HG03066 (cell line): Measurements from ENCODE around the gene LHFPL3.
"Not testable (repeated sequence)": the region's sequence is repeated elsewhere in the genome, so short reads cannot be mapped to it uniquely, and the experiment has no call there.

Experiments used
- ATAC-seq: cut with Tn5 transposase; IDR thresholded peaks from one replicate; pipeline ENCODE4 v1.9.1; 2021; ENCODE audit warnings: low read depth; ENCODE audit not compliant: unreplicated experiment

The LHFPL3 gene

DNA sequence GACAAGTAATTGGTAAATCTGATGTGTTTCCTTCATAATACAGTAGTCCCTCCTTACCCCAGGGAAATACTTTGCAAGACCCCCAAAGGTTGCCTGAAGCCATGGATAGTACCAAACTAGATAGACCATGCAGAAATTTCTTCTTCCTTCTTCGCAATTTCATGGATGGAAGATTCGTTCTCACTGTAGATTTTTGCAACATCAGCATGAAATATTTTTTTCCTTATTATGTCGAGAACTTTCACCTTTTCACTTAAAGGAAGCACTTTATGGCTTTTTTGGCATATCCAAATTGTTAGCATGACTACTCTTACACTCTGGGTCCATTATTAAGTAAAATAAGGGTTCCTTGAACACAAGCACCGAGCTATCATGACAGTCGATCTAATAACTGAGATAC is 333.2 kb downstream of the LHFPL3 start:
- no peak for ATAC-seq

DNA sequence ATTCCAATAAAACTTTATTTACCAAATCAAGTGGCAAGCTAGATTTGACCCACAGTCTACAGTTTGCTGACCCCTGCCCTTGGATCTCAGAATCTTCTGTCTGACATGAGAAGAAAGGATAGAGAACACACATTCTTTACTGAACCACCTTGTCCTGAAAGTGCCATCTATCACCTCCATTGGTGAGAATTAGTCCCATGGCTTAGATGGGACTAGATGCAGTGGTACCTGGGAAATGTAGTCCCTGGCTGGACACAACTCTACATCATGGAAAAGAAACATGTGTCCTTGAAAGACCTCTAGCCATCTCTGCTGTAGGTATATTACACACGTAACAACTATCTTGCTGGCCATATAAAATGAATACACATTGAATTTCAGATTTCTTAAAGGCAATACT is 336.2 kb downstream of the LHFPL3 start:
- no peak for ATAC-seq

DNA sequence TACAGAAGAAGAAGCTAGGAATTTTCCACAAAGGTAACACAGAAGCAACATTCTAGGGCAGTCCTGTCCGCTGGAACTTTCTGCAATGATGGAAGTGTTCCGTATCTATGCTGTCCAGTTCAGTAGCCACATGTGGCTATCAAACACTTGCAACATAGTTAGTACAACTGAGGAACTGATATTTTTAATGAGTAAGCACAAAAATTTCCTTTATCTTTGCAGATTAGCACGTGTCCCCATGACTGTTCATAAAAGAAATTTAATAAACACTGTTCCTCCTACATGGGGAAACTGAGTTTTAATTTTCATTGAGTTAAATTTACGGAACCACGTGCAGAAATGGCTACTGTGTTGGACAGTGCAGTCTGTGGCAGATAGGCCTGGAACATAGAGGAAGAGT is 349.2 kb downstream of the LHFPL3 start:
- ATAC-seq: no peak

DNA sequence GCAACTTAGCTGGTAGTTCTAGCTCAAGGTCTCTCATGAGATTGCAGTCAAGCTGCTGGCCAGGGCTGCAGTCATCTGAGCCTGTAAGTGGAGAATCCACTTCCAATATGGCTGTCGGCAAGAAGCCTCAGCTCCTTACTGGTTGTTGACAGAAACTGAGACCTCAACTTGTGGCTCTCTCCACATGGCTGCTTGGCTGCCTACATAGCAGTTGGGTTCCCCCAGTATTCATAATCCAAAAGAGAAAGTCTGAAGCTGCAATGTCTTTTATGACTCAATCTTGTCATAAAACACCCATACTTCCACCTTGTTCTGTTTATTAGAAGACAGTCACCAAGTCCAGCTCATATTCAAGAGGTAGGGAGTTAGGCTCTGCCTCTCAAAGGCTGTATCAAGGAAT is 350.7 kb downstream of the LHFPL3 start:
- no peak for ATAC-seq

DNA sequence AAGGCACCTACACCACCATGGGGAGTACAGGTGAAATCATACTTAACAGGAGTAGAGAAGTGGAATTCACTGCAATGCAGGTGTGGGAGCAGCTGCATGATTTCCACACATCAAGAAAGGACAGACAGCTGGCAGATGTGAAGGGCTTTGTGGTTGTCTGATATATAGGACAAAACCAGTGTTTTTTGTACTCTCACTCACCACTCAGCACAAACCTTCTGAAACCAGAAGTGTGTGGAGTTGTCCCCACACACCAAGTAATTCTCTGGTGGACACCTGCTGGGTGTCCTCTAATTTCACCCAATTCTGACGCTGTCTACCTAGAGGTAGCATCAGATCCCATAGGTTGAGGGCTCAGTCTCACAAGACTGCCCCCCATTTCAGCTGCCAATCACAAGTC is 357.9 kb downstream of the LHFPL3 start:
- ATAC-seq: no peak

DNA sequence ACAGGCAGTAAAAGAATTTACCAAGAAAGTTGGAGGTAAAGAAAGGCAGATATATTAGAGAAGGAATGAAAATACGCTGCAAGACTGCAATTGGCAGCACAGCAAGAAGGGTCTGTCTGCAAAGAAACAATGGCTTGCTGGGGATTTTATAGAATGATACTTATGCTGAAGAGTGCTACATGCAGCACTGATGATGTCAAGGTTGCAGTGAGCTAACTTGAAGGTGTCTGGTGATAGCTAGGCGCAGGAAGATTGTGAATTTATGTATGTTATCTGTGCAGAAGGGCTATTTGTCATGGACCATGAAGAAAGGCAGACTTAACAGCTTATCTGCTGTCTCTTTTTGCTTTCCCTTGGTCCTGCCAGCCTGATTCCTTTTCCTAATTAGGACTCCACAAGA is 366.3 kb downstream of the LHFPL3 start:
- no peak for ATAC-seq

DNA sequence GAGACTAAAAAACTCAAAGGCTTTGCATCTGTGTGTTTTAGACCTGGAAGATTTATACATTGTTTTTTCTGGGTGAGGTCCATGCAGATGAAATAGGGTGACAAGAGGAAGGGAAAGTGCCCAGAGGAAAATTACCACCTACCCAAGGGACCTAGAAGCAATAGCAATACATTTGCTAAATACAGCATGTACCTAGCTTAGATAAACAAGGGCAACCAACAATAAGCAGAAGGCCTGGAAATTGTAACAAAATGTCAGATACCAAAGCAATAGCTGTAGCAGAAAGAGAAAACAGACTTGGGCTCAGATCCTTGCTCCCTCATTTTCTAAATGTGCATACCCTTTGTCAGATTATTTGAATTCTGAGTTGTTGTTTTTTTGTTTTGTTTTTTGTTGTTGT is 367.2 kb downstream of the LHFPL3 start:
- no peak for ATAC-seq

DNA sequence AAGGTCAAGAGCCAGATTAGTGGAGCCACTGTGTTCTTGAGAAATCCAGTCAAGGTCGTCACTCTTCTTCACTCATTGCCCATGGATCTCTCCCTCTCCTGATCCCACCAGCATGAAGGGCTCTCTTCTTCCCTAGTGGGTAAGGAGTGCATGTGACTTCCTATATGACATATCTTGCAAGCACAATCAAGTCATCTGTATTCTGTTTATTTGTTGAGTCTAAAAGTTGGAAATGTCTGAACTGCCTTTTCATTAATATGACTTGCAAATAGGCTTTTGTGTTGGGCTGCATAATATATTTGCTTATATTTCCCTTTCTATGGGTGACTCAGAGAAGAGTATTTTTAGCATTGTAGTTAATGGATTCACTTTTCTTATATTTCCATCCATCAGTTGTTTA is 371.9 kb downstream of the LHFPL3 start:
- ATAC-seq: no peak

DNA sequence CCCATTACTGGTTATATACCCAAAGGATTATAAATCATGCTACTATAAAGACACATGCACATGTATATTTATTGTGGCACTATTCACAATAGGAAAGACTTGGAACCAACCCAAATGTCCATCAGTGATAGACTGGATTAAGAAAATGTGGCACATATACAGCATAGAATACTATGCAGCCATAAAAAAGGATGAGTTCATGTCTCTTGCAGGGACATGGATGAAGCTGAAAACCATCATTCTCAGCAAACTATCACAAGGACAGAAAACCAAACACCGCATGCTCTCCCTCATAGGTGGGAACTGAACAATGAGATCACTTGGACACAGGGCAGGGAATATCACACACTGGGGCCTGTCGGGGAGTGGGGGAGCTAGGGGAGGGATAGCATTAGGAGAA is 392.6 kb downstream of the LHFPL3 start:
- ATAC-seq: not testable (repeated sequence)

DNA sequence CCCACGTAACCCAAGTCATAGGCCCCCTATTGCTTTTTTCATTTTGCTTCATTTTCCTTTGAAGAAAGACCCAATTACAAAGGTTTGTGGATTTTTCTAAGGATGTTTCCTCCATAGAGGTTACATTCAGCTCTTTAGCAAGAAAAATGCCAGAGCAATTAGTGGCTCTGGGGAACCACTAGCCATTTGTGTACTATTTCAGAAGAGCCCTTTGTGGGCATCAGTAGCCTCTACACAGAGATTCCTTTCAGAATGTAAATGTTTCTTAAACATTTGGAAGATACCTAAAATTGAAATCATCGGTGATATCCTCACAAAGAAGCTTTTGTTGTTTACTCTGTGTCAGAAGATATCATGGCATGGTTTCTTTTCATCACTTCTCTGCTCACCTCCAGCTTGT is 394.6 kb downstream of the LHFPL3 start:
- ATAC-seq: no peak

DNA sequence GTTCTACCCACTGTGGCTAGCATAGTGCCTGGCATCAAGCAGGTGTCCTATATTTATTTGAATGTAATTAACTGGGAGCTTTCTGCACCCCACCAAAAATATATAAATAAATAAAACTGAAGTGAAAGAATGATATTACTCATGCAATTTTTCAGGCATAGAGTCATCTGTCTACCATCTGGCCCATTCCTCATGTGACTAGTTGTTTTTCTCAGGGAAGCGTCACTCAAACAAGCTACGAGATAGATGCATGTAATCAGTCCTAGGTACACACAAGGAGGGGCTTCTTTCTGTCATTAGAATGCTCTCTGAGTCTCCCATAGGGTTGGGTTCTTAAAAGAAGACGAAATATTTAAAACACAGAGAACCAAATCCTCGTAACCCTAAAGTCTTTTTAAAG is 430.1 kb downstream of the LHFPL3 start:
- no peak for ATAC-seq

DNA sequence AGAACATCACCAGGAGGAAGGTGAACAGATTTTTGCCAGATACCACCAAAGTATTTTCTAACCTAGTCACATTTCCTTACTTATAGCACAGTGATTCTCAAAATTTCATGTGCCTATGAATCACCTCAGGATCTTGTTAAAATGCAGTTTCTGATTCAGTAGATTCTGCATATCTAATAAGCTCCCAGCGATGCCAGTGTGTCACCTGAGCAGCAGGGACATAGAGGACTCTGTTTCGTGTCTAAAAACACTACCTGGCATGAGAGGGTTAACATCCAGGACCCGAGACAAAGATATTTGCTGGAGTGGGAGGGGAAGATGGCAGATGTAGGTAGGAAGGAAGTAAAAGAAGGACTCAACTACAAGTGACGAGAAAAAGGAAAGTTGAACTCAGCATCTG is 433.5 kb downstream of the LHFPL3 start:
- ATAC-seq: no peak

DNA sequence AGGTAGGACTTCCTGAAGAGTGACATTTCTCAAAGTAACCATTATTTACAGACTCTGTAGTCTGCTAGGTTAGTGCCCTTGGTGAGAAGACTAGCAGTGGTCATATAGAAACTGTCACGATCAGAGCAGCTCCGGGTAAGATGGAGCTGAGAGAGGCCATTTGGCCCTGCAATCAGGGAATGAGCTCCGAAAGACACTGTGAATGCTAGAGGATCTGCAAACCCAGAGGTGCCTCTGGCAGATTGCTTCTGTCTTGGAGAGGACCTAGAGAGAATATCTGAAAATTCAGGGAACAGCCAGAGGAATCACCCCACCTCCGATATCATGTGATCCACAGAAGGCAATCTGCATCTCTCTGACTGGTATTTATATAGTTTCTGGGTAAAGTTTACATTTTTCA is 438.7 kb downstream of the LHFPL3 start:
- ATAC-seq: no peak

DNA sequence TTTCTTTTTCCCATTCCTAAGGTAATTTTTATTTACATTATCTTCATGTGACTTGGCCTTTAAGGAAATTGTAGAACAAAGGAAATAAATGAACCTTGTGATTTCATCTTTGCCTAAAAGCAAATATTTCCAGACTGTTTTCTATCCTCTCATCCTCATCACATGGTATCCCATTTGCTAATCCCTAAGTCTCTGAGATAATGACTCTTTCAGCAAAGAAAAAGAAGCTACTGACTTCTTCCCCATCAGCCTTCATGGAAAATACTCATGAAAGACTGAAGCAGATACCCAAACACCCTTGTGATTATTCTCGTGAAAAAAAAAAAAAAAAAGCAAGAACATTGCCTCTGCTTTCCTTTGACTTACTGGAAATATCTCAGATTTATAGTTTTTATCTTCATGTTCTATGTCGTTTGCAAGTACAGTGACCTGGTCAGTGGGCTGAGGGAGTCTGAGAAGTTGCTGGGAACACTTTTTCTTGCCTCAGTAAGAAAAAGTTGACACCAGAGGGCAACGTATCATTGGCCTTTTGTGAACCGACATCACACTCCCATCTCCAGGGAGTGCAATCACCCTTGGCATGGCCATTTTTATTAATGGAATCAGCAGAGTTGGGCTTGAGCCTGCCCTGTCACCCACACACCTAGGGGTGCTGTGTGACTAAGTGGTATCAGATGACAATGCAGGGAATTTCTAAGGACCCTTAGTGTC is 439.6 kb downstream of the LHFPL3 start:
- ATAC-seq: no peak

DNA sequence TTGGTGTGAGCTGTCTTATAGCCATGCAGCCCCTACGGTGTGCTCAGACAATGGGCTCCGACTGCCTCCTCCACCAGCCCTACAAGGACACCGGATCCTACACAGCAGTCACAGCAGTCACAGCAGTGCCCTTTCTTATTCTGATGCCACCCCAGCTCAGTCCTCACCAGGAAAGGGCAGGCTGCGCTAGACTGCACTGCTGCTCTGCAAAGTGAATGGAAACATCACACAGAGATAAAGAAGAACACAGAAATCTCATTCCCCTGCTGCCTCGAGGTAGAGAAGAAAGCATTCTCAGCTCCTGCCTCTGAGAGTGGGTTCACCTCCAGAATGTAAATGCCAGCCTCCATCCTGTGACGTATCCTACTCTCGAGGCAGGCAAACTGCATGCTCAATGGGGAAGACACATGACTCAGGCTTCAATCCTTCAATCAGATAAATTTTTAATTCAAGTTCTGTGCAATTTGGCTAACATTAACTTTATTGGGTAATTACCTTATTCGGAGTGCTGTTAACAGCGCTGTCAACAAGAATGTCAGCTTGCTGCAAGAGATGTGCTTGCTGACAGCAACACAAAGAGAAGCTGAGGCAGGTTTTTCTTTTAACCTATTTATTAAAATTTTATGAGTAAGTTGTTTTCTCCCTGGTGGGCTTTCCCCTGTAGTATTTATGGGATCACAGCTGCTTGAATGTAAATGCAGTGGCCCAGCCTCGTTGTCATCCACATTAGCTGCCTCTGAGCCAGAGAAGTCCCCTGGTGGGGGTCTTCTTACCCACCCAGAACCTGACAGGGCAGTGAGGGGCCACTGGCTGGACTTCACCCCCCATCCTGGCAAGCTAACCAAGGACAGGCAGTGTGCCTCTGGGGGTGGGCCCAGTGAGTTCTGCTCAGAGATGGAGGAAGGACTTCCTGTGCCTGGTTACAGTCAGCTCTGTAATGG is 444.3 kb downstream of the LHFPL3 start:
- no peak for ATAC-seq

DNA sequence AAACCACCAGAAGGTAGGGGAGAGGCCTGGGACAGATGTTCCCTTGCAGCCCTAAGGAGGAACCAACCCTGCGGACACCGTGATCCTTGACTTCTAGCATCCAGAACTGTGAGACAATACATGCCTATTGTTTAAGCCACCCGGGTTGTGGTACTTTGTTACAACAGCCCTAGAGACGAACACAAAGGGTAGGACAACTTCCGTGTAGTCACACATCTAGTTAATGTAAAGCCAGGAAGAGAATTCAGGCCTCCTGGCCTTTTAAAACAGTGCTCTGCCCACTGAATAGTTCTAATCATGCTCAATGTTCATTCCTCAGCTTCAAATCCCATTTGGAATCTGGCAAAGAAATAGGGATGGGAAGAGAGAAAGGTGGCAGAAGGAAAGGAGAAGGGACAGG is 445.4 kb downstream of the LHFPL3 start:
- no peak for ATAC-seq

DNA sequence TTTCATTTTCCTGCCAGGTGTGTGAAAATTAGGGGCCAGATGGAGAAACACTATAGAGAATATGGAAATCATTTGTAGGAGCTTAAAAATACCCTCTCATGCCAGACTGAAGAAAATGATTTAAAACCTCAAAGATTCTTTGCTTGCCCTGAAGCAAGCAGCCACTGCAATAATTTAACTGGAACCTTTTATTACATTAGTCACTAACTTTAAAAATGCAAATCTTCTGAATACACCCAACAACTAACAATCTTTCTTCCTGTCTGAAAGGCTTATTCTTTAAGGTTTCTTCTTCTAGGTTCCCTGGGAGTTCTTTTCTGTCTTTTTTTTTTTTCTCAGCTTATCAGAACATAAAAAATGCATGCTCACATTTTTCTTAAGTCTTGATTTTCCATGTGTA is 447.1 kb downstream of the LHFPL3 start:
- ATAC-seq: no peak

DNA sequence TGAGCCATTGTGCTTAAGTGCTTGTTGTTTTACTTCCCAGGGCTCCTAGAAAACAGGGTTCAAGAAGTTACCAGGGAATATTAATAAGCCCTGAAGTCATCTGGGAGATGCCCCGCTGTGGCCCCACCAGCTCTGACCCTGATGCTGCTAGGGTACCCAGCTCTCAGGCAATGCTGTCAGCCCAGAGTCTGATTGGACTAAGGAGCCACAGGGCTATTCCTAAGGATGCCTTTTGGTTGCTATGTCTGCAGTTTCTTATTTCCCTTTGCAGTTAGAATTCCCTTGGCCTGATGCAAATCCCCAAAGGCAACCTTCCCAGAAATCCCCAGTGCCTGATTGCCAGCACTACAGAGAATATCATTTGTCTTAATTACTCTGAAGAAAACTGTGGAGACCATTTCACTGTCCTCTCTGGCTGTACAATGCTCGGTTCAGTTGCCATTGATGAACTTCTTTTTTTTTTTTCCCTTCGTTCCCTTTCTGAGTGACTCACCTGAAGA is 448.9 kb downstream of the LHFPL3 start:
- no peak for ATAC-seq

DNA sequence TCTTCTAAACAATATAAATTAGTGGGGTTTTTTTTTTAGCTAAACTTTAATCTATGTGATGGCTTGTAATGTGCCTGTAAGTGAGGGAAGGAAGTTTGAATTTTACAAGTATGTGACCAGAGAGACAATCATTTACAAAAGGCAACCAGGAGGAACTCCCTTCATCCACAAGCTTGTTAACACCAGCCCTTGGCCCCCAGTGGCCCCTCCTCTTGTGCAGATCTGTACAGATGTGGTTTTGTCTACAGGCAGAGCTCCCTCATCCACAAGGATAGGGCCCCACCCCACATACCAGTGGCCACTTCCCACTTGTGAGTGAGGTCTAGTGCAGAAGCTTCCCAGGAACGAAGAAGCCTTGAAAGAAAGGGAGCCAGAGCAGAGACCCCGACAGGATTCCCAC is 451.5 kb downstream of the LHFPL3 start:
- ATAC-seq: no peak

DNA sequence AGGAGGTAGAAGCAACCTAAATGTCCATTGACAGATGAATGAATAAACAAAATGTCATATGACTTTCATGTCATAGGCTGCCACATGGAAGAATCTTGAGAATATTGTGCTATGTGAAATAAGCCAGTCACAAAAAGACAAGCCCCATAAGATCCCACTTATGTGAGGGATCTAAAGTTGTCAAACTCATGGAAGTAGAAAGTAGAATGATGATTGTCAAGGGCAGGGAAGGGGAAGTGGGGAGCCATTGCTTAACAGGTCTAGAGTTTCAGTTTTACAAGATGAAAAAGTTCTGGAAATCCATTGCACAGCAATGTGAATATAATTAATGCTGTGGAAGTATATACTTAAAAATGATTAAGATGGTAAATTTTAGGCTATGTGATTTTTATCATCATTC is 456.3 kb downstream of the LHFPL3 start:
- no peak for ATAC-seq

DNA sequence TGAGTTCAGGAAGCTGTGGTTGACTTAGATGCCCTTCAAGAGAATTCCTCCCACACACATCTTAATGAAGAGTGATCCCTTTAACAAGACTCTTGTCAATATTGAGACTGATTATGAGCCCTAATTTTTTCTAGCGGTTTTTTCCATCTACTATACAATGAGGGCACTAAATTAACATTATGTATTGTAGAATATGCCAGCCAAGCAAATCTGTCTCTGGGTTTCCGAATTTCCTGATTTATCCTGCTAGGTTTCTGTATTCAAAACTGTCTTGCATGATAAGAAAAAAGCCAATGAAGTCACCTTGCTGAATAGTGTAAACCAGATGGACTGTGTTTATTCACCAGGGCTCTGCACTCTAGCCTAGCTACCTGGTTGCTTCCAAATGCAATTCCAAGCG is 461.4 kb downstream of the LHFPL3 start:
- no peak for ATAC-seq

DNA sequence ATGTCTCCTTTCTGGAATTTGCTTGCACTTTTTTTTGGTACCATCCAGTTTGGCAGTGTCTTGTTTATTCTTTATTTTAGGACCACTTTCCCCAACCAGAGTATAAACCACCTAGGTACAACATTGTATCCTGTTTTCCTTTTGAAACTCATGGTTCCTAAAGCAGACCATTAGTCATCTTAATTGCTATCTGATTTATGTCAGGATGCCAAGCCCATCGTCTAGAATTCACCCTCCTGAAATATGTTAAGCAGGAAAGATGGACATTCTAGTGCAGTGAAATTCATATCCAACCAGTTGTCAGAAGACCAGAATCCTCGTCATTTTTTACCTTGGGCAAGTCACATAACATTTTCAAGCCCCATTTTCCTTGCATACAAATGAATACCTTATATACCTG is 462.0 kb downstream of the LHFPL3 start:
- no peak for ATAC-seq
